Putamen (tissue), 1 donor: ENCODE measurements around the gene SALL3.
"Not testable (repeated sequence)": the region's sequence is repeated elsewhere in the genome, so short reads cannot be mapped to it uniquely, and the experiment has no call there.

Source experiments
- DNase-seq: peaks from one replicate; pipeline ENCODE4 v3.0.0-alpha.2; 2016; ENCODE audit warnings: low spot score

The SALL3 gene

DNA sequence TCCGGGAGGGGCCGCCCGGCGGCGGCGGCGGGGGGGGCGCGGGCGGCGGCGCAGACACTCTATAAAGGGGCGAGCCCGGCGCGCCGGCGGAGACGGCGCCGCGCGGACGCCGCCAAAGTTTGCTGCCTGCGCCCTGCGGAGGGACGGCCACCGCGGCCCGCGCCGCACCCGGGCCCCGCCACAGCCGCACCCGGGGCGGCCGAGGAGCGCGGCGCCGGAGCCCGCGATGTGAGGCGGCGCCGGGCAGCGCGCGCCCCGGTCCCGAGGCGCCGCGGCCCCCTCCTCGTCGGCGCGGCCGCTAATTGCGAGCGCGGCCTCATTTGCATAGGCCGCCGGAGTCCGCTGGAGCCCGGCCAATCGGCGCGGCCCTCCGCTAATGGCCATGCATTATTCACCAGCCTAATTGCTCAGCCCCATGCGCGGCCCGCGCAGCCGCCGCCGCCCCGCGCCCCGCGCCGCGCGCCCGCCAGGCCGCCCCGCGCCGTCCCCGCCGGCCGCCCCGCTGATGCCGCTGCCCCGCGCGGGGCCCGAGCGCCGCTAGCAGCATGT lies at the start of gene SALL3:
TSS of gene SALL3 (plus strand) at position 89 of the 549 bp plus-strand sequence. CDS start at position 546, 457 bp downstream.
- no peak for DNase-seq

DNA sequence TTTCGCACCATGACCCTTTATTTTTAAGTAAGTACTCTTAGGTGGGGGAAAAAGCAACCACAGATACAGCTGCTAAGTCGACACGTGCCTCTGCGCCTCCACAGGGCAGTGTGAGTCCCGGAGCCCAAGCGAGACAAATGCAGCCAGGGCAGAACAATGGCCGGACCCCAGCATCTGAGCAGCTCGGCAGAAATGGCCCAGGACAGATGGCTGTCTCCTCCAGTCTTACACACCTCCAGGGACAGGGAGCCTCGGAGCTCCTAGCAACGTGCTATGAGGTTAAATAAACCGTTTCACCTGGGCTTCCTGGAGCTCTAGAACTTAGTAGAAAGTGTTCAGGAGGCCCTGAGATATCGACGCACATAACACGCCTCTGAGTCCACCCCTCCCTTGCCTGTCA lies 47.3 kb upstream of the SALL3 start:
- no peak for DNase-seq

DNA sequence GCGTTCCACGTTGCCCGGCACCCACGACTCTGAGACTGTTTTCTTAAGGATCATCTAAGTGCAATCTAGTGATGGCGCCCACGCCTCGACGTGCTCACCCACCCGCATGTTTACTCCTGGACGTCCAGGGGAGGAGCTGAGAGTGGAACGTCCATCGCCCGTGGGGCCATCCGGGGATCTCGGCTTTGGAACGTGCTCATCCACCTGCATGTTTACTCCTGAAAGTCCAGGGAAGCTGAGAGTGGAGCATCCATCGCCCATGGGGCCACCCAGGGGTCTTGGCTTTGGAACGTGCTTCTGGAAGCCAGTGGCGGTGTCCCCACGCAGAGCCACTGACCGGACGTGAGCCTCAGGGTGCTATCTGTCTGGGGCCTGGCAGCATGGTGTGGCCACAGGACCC lies 45.6 kb upstream of the SALL3 start:
- no peak for DNase-seq

DNA sequence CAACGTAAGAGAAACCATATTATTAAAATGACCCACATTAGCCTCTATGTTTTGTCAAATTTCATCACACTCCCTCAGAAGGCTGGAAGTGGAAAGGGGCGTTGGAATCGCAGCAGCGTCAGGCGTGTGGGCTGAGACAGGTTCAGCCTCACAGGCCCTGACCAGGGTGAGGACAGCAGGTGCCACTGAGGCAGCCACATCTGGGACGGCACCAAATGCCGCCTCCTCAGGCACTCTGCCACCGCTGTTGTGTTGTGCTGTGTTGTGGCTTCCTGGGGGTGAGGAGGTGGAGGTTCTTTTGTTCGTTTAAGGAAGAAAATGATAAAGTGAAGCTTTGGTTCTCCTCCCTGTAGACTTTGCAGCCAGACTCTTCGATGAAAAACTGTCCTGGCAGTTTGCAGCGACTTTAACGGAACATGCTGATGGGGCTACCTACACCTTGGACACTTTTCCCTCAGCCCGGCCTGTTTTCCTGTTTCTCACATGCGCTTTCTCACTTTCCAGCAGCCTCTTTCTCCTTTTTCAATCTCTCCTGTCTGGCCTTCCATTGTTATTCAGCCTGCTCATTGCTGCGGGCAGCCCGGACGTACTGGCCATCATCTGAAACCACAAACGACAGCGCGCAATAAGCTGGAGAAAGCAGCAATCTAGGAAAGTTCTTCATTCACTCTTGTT lies 44.9 kb upstream of the SALL3 start:
- no peak for DNase-seq

DNA sequence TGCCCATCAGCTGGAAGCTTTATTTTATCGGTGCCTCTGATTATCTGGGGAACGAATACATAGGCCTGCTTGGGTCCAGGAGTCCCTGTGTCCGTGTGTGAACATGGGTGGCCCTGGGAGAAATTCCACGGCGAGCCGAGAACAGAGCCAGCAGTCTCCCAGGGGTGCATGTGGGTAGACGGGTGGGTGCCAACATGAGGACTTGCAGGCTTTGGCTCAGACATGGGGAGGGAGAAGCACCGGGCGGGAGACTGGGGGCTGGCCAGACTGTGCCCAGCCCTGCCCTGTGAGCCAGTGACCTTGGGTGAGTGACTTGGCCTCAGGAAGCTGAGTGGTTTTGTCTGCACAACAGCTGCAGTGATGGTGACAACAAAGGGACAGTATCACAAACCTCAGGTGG lies 44.2 kb upstream of the SALL3 start:
- no peak for DNase-seq

- DNase-seq, result no peak
These were observed 43.2 kb upstream of the SALL3 start for GRCh38 chr18:78936251-78937005.

DNA sequence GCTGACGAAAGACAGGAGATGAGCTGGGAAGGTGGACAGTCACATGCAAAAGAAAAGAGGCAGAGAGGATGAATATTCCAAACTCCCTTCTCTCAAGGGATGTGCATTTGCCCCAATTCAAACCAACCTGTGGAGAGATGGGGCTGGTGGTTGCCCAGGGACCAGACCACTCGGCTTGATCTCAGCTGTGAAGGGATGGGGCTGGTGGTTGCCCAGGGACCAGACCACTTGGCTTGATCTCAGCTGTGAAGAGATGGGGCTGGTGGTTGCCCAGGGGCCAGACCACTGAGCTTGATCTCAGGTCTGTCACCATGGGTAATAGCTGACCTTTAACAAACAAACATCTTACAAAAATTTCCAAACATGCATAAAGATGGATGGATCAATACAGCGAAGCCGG lies 42.5 kb upstream of the SALL3 start:
- no peak for DNase-seq

DNA sequence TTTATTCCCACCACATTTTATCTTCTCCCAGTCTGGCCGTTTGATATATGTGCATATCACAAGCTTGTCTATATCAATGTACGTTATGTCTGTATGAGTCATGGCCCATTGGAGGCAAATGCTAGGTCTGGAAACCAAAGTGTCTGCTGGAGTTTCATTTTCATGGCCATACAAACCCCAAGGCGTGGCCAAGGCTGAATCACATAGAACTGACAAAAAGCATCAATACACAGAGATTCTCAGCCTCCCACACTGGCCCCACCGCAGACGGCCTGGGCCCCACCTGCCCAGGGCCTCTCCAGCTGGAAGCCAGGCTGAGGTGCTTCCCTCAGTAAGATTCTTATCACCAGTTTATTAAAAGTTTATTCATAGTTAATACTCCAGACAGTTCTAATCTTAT lies 40.5 kb upstream of the SALL3 start:
- DNase-seq, result no peak

DNA sequence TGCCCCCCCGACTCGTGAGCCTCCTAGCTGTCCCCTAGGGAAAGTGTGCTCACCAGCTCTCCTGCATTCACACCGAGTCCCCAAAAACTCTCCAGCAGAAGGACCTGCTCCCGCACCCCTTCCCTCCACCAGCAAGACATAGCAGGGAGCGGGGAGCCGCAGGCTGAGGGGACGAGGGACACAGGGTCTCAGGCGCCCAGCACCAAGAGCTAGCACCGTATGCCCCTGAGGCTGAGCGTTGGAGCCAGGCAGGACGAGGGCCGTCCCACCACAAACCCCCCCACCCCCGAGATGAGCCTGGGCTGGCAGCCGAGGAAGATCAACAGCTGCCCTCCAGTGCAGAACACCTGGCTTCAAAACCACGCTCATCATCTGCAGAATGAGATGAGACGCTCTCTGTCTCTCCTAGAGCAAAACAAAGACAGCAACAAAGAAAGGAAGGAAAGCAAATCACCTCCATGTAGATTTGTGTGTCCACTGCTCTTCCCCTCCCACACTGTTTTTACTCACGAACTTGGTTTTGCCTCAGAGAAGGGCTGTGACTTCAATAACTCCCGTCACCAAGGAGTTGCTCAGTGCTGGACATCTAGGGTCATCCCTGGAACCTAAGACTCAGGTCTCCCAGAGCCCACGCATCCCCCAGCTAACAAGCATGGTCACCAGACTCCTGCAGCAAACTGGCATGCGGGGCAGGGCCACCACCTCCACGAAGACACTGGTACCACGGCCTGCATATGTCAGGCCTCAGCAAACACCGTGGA lies 39.7 kb upstream of the SALL3 start:
- DNase-seq, result no peak

- DNase-seq, result not testable (repeated sequence)
These were observed 37.4 kb upstream of the SALL3 start for GRCh38 chr18:78942236-78942635.

DNA sequence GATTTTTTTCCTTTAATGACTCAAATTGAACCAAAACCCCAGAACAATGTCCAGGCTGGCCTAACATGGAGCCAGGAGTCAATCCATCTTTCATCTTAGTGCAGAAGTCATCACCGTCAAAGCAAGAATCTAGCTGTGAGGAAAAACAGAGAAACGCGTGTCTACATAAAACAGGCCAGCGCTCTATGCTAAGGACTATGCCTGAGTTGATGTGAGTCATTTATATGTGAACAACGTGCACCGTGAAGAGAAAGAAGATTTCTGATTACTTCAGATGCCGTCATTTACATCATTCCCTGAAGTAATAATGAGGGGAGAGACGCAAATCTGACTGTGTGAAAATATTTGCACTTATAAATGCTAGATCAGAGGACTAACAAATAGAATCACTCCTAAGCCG lies 34.0 kb upstream of the SALL3 start:
- DNase-seq, result no peak

DNA sequence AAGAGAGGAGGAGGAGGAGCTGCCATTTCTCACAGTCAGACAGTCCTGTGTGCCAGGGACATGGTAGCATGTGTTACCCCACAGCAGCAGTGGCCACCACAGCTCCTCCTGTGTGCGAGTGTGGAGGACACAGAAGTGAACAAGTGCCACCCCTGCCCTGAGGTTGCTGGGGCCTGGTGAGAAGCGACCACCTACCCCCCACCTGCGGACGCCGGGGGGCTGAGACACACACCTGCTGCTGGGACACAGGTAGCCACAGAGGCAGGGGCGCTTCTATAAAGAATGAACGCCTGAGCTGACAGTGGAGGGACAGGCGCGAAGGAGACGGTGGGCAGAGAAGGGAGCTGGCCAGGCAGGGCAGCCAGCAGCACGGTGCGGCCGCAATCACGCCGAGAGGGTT lies 32.3 kb upstream of the SALL3 start:
- DNase-seq, result no peak

DNA sequence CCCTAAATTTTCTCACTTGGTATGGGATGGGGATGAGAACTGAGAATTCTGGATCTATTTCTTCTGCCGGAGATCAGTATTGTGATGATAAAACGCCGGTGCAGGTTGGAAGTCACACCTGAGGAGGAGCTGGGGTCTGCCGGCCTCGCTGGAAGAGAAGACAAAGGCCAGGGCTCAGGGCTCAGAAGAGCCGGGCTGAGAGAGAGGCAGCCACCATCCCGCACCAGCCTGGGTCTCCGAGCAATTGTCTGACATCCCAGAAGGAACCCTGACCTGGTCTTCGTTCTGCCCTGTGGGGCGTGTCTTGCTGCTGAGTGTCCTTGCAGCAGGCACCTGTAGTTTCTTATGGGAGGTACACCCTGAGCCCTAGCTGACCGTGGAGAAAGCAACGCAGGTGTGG lies 31.4 kb upstream of the SALL3 start:
- no peak for DNase-seq

GRCh38 chr18:78948707-78949106 lies 30.9 kb upstream of the SALL3 start:
- no peak for DNase-seq

- no peak for DNase-seq
These were observed 30.4 kb upstream of the SALL3 start for GRCh38 chr18:78949216-78949615.

- no peak for DNase-seq
These were observed 29.2 kb upstream of the SALL3 start for GRCh38 chr18:78950386-78950785.

DNA sequence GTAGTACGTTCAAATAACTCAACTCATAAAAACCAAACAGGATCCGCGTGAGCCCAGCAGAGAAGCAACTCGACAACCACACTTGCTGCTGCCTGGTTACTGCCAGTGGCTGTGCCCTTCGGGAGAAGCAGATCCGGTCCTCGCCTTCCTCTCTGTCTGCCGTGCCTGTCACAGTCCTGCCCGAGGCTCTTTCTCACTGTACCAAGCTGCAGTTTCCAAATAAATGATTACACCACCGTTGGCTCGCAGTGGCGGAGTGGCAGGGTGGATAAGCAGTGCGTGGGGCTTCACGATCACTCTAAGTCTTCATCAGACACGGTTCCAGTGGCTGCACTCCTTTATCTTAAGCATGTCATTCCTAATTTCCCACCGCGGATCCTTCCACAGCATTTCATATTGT lies 26.1 kb upstream of the SALL3 start:
- DNase-seq, result no peak

DNA sequence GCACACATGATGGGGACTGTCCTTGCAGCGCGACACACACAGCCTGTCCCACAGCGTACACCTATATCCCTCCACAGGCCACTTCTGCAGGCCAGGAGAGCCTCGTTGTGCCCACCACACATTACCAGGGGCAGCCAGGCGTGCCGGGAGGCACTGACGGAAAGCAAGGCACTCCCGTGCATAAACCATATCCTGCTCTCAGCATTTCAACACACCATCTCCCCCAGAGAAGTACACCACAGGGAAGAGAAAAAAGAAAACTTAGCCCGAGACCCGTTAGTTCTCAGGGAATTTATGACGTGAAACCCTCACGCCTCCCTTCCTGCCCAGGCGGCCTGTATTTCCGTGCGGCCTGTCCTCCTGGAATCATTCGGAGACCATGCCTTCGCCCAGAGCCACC lies 24.6 kb upstream of the SALL3 start:
- DNase-seq, result no peak

- no peak for DNase-seq
These were observed 22.5 kb upstream of the SALL3 start for GRCh38 chr18:78957140-78957539.

GRCh38 chr18:78960709-78961108 lies 18.9 kb upstream of the SALL3 start:
- no peak for DNase-seq

GRCh38 chr18:78962098-78962497 lies 17.5 kb upstream of the SALL3 start:
- no peak for DNase-seq

GRCh38 chr18:78964727-78965126 lies 14.9 kb upstream of the SALL3 start:
- not testable (repeated sequence) for DNase-seq

GRCh38 chr18:78965260-78965659 lies 14.4 kb upstream of the SALL3 start:
- DNase-seq, result no peak
